ENCODE measurements around the gene GBX1. TPM values are rescaled to one million over a fixed set of nuclear protein-coding genes. Genes with fewer than 3 reads are reported as not detected.

The GBX1 gene
- total RNA-seq, 3 donors from 2014 or later (not counting 1 experiment from before 2014, with no cell fraction given): not detected

GRCh38 chr7:151179946-151180345 is 12.5 kb upstream of the GBX1 start:
- Histone ChIP-seq H3K36me3 (ENCODE audit: control insufficient read depth, insufficient read depth, low read length) (no peaks in the 10 kb centered on the region), H3K4me1 (ENCODE audit: control insufficient read depth, insufficient read depth, low read length) (no peaks in the 10 kb centered on the region), H3K27ac (ENCODE audit: low read length) (no peak overlapping the region), H3K27me3 (ENCODE audit: control insufficient read depth, insufficient read depth, low read length) (no peaks in the 10 kb centered on the region), H3K9me3 (ENCODE audit: control insufficient read depth, insufficient read depth, low read length) (no peaks in the 10 kb centered on the region), H3K4me3 (ENCODE audit: low read length) (no peak overlapping the region)
- Mint-ChIP-seq H3K4me3 (no peak overlapping the region), H3K9me3 (no peaks in the 10 kb centered on the region), H3K4me1 (no peaks in the 10 kb centered on the region), H3K27me3 (ENCODE audit: low read depth in 2 of 2) (peaks cover 5 to 15% of the 10 kb centered on the region in 2 donors), H3K27ac (no peak overlapping the region), H3K36me3 (no peaks in the 10 kb centered on the region)
- ATAC-seq: no peak
- 80% methylated on average over 4 of the region's 4 CpGs for WGBS (ENCODE audit: insufficient coverage)
- intact Hi-C loops (cut with micrococcal nuclease): no loop called here
- TF ChIP-seq CTCF (IDR thresholded peaks at IDR 0.05): no peak
- peak in 1 of 2 donors; percentile 0 for DNase-seq

- H3K27ac ChIP-seq (ENCODE audit: low read length): no peak overlapping the region
- H3K4me3 ChIP-seq (ENCODE audit: low read length): no peak overlapping the region
- Mint-ChIP-seq H3K4me1 (no peaks in the 10 kb centered on the region), H3K4me3 (no peak overlapping the region), H3K36me3 (no peaks in the 10 kb centered on the region), H3K27me3 (ENCODE audit: low read depth in 2 of 2) (peaks cover 5 to 15% of the 10 kb centered on the region in 2 donors), H3K27ac (no peak overlapping the region), H3K9me3 (no peaks in the 10 kb centered on the region)
- 84% methylated on average over 8 of the region's 8 CpGs for WGBS (ENCODE audit: insufficient coverage)
- intact Hi-C loops (cut with micrococcal nuclease): no loop called here
- ATAC-seq (no peak), DNase-seq (no peak)
- no peaks in the 10 kb centered on the region for H3K36me3 ChIP-seq (ENCODE audit: control insufficient read depth, insufficient read depth, low read length)
- no peaks in the 10 kb centered on the region for H3K27me3 ChIP-seq (ENCODE audit: control insufficient read depth, insufficient read depth, low read length)
- TF ChIP-seq CTCF (IDR thresholded peaks at IDR 0.05): no peak
- H3K4me1 ChIP-seq (ENCODE audit: control insufficient read depth, insufficient read depth, low read length): no peaks in the 10 kb centered on the region
- H3K9me3 ChIP-seq (ENCODE audit: control insufficient read depth, insufficient read depth, low read length): no peaks in the 10 kb centered on the region
Observed at GRCh38 chr7:151179287-151179860, 11.9 kb upstream of the GBX1 start.

GRCh38 chr7:151178831-151179230 is 11.3 kb upstream of the GBX1 start:
- Mint-ChIP-seq H3K27ac (no peak overlapping the region), H3K27me3 (ENCODE audit: low read depth in 2 of 2) (peaks cover 7 to 15% of the 10 kb centered on the region in 2 donors), H3K4me3 (no peak overlapping the region), H3K9me3 (no peaks in the 10 kb centered on the region), H3K4me1 (no peaks in the 10 kb centered on the region), H3K36me3 (no peaks in the 10 kb centered on the region)
- intact Hi-C loops (cut with micrococcal nuclease): no loop called here
- no peaks in the 10 kb centered on the region for H3K9me3 ChIP-seq (ENCODE audit: control insufficient read depth, insufficient read depth, low read length)
- no peaks in the 10 kb centered on the region for H3K4me1 ChIP-seq (ENCODE audit: control insufficient read depth, insufficient read depth, low read length)
- H3K27ac ChIP-seq (ENCODE audit: low read length): no peak overlapping the region
- 87% methylated on average over 2 of the region's 2 CpGs for WGBS (ENCODE audit: insufficient coverage)
- no peak overlapping the region for H3K4me3 ChIP-seq (ENCODE audit: low read length)
- no peak for TF ChIP-seq CTCF (IDR thresholded peaks at IDR 0.05)
- H3K36me3 ChIP-seq (ENCODE audit: control insufficient read depth, insufficient read depth, low read length): no peaks in the 10 kb centered on the region
- no peak for ATAC-seq
- no peak for DNase-seq
- no peaks in the 10 kb centered on the region for H3K27me3 ChIP-seq (ENCODE audit: control insufficient read depth, insufficient read depth, low read length)

DNA sequence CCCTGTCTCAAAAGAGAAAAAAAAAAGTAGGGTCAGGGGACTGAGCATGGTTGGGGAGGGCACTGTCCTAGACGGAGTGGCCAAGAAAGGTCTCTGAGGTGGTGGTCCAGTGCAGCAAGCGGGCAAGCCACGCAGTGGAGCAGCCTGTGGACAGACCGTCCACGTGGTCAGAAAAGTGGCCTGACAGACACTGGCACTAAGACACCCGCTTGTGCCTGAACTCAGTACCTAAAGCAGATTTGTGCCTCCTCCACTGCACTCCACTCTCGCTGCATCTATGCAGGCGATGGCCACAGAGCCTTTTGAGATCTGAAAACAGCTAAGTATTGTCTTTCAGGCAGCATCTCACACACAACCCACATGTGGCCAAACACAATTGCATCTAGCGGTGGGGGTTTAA is 10.7 kb upstream of the GBX1 start:
- H3K4me3 ChIP-seq (ENCODE audit: low read length): no peak overlapping the region
- ATAC-seq (no peak), DNase-seq (no peak)
- Mint-ChIP-seq H3K36me3 (no peaks in the 10 kb centered on the region), H3K4me3 (no peak overlapping the region), H3K27ac (no peak overlapping the region), H3K9me3 (no peaks in the 10 kb centered on the region), H3K4me1 (peaks cover 0 to 2% of the 10 kb centered on the region in 2 donors), H3K27me3 (ENCODE audit: low read depth in 2 of 2) (peaks cover 12 to 15% of the 10 kb centered on the region in 2 donors)
- H3K4me1 ChIP-seq (ENCODE audit: control insufficient read depth, insufficient read depth, low read length): no peaks in the 10 kb centered on the region
- H3K27ac ChIP-seq (ENCODE audit: low read length): no peak overlapping the region
- 94% methylated on average over 9 of the region's 9 CpGs for WGBS (ENCODE audit: insufficient coverage)
- H3K27me3 ChIP-seq (ENCODE audit: control insufficient read depth, insufficient read depth, low read length): no peaks in the 10 kb centered on the region
- no peaks in the 10 kb centered on the region for H3K9me3 ChIP-seq (ENCODE audit: control insufficient read depth, insufficient read depth, low read length)
- no peaks in the 10 kb centered on the region for H3K36me3 ChIP-seq (ENCODE audit: control insufficient read depth, insufficient read depth, low read length)
- no peak for TF ChIP-seq CTCF (IDR thresholded peaks at IDR 0.05)
- intact Hi-C loops (cut with micrococcal nuclease): no loop called here
